GM12878 (cell line): ENCODE results near the gene ACSL1. TPM values are rescaled to one million over a fixed set of nuclear protein-coding genes. Genes with fewer than 3 reads are reported as not detected.

Source experiments
- ATAC-seq: fragments of 200-7000 bp; cut with Tn5 transposase; 3 replicates; pipeline ENCODE4 v1.9.1; 2020; ENCODE audit warnings: mild to moderate bottlenecking, moderate library complexity
- BruUV-seq: library from RNA; stranded (reverse); fragments of 400-500 nt; replicated peaks from 2 replicates; lab custom pipeline; 2021; lab: Mats Ljungman, UMichigan
- CTCF ChIA-PET: fragments of 300-600 bp; sonication (Branson Sonifier 250); formaldehyde crosslinking; extraction: SDS; loops from one replicate; lab custom pipeline; 2021; ENCODE audit warnings: inconsistent platforms; lab: Yijun Ruan, JAX
- POLR2A ChIA-PET: fragments of 350-600 bp; formaldehyde crosslinking; extraction: SDS; loops from one replicate; lab custom pipeline; 2021; ENCODE audit warnings: inconsistent platforms; lab: Charles Lee
- RAD21 ChIA-PET: fragments of 300-600 bp; sonication (Branson Sonifier 250); formaldehyde crosslinking; loops from one replicate; lab custom pipeline; 2023; ENCODE audit warnings: antibody characterized with exemption; ENCODE audit not compliant: unreplicated experiment; lab: Charles Lee
- SMC1A ChIA-PET: fragments of 300-600 bp; sonication (Branson Sonifier 250); formaldehyde crosslinking; loops from one replicate; lab custom pipeline; 2023; ENCODE audit not compliant: unreplicated experiment, uncharacterized antibody; lab: Charles Lee
- DNase-seq: peaks from one replicate; pipeline ENCODE4 v3.0.0-alpha.2; 2011; ENCODE audit warnings: low read depth, low spot score
- FAIRE-seq: peaks from 3 replicates; lab custom pipeline; 2011; peaks lifted over from hg19 to GRCh38; lab: Jason Lieb, UNC
- H2AFZ ChIP-seq: 2 replicates; pipeline ENCODE4 v1.6.0; 2011; ENCODE audit warnings: low read depth, low read length, control low read depth; ENCODE audit not compliant: control insufficient read depth
- H3K27ac ChIP-seq: 2 replicates; pipeline ENCODE4 v1.5.1; 2011; ENCODE audit warnings: control low read depth; ENCODE audit not compliant: control insufficient read depth, insufficient read depth
- H3K27me3 ChIP-seq, 2 experiments: replicated peaks in 1 of 2; 2 replicates each; pipeline versions ENCODE4 v1.6.0 to v1.6.1; 2011; ENCODE audit warnings: low read length in 1 of 2; ENCODE audit not compliant: control insufficient read depth in 2 of 2, insufficient read depth in 2 of 2
- H3K36me3 ChIP-seq, 2 experiments: 2 replicates each; pipeline ENCODE4 v1.5.1; 2011; ENCODE audit warnings: low read length in 1 of 2; ENCODE audit not compliant: control insufficient read depth in 2 of 2, insufficient read depth in 2 of 2
- H3K4me1 ChIP-seq: 2 replicates; pipeline ENCODE4 v1.6.1; 2011; ENCODE audit warnings: mild to moderate bottlenecking, low read length, moderate library complexity, mixed read lengths; ENCODE audit not compliant: control insufficient read depth, insufficient read depth
- H3K4me2 ChIP-seq: 2 replicates; pipeline ENCODE4 v1.6.0; 2011; ENCODE audit warnings: control low read depth; ENCODE audit not compliant: control insufficient read depth, insufficient read depth
- H3K4me3 ChIP-seq: fragments of 200-600 bp; sonication (generic); 2 replicates; pipeline ENCODE4 v1.5.1; 2016
- H3K79me2 ChIP-seq: 2 replicates; pipeline ENCODE4 v1.6.0; 2011; ENCODE audit warnings: low read length; ENCODE audit not compliant: control insufficient read depth, insufficient read depth
- H3K9ac ChIP-seq: 2 replicates; pipeline ENCODE4 v1.8.0; 2011; ENCODE audit warnings: low read length, control low read depth, mixed read lengths; ENCODE audit not compliant: control insufficient read depth, insufficient read depth
- H3K9me3 ChIP-seq: replicated peaks from 3 replicates; pipeline ENCODE4 v1.5.1; 2011; ENCODE audit warnings: mild to moderate bottlenecking, low read length; ENCODE audit not compliant: control insufficient read depth, insufficient read depth
- H4K20me1 ChIP-seq: 2 replicates; pipeline ENCODE4 v1.6.0; 2011; ENCODE audit not compliant: control insufficient read depth, insufficient read depth
- BCL11A ChIP-seq: IDR thresholded peaks from 2 replicates; pipeline ENCODE4 v1.6.1; 2011; ENCODE audit warnings: low read depth, low read length
- FOXM1 ChIP-seq: IDR thresholded peaks from 2 replicates; pipeline ENCODE4 v1.6.1; 2012; ENCODE audit warnings: low read depth, mild to moderate bottlenecking, inconsistent platforms, low read length, moderate library complexity
- NR2C1 ChIP-seq: fragments of 450-650 bp; IDR thresholded peaks from 2 replicates; pipeline ENCODE4 v1.6.1; 2017; ENCODE audit warnings: antibody characterized with exemption, mild to moderate bottlenecking, moderate library complexity
- POLR2AphosphoS5 ChIP-seq: IDR thresholded peaks from 2 replicates; pipeline ENCODE4 v1.6.1; 2011; ENCODE audit warnings: mild to moderate bottlenecking, low read length, inconsistent platforms
- RB1 ChIP-seq: fragments of 450-650 bp; formaldehyde crosslinking; IDR thresholded peaks from 2 replicates; pipeline ENCODE4 v1.6.1; 2017; ENCODE audit warnings: mild to moderate bottlenecking, borderline replicate concordance
- RCOR1 ChIP-seq: conservative IDR thresholded peaks from 2 replicates; pipeline ENCODE4 v1.6.1; 2012; ENCODE audit warnings: low read depth, low read length, improper control_type of control experiment
- SP1 ChIP-seq: IDR thresholded peaks from one replicate; pipeline ENCODE4 v1.6.1; 2011; ENCODE audit warnings: low read depth, low read length
- STAT1 ChIP-seq: fragments of 450-650 bp; conservative IDR thresholded peaks from 2 replicates; pipeline ENCODE4 v1.6.1; 2014; ENCODE audit warnings: antibody characterized with exemption, mild to moderate bottlenecking
- ZNF274 ChIP-seq: IDR thresholded peaks from one replicate; pipeline ENCODE4 v1.8.0; 2011; ENCODE audit not compliant: insufficient read length, insufficient read depth
- WGBS: methylation state at CpG from one replicate; pipeline ENCODE4 v1.1.6; 2016; ENCODE audit warnings: low lambda C conversion rate; ENCODE audit not compliant: insufficient replicate concordance, insufficient coverage; ENCODE audit errors: missing lambda C conversion rate; 5-methylcytosine and 5-hydroxymethylcytosine counted together
- in situ Hi-C: fragments of 300-500 bp; cut with MboI; formaldehyde crosslinking; loops from 9 replicates; pipeline ENCODE4 v1.14.3; 2018; ENCODE audit warnings: mixed read lengths
- intact Hi-C: fragments of 100-400 bp; cut with micrococcal nuclease; formaldehyde crosslinking; loops from one replicate; pipeline ENCODE4 v1.14.2; 2022; ENCODE audit not compliant: unreplicated experiment
- polyA plus RNA-seq, 11 experiments: library from polyadenylated mRNA; depleted of rRNA in 4 of 11; unstranded in 6 of 11; stranded (reverse) in 5 of 11; fragments of >200 nt; fragmentation: Nextera tagmentation in 4 of 11; fragmentation: Illumina TruSeq in 1 of 11; extraction: Ambion mirVana in 4 of 11; extraction: Trizol in 1 of 11; gene quantifications; 1 replicate in 1 of 11; 2 replicates in 10 of 11; pipeline versions ENCODE4 v1.2.1 to v1.2.3, GENCODE V29; 2011 to 2016; ENCODE audit warnings: inconsistent platforms in 2 of 11, missing spikeins in 2 of 11, low read depth in 1 of 11
- total RNA-seq, 4 experiments: library from RNA; depleted of rRNA in 3 of 4; stranded (reverse); fragments of >200 nt in 3 of 4; fragmentation: Illumina TruSeq in 1 of 4; extraction: Trizol in 1 of 4; gene quantifications; 2 replicates each; pipeline versions ENCODE4 v1.2.1 to v1.2.3, GENCODE V29; 2013 to 2021
- TF ChIP-seq, protein P1 (sequence below): fragments of 450-650 bp; IDR thresholded peaks from 2 replicates; pipeline ENCODE4 v1.6.1; 2017; ENCODE audit warnings: mild to moderate bottlenecking
- TF ChIP-seq, protein P2 (sequence below): fragments of 150-350 bp; IDR thresholded peaks from 2 replicates; pipeline ENCODE4 v1.6.1; 2016; ENCODE audit warnings: low read depth, low read length
- TF ChIP-seq, protein P3 (sequence below): IDR thresholded peaks from 2 replicates; pipeline ENCODE4 v1.6.1; 2012; ENCODE audit warnings: mild to moderate bottlenecking, low read depth, low read length
- TF ChIP-seq, protein P4 (sequence below): IDR thresholded peaks from 2 replicates; pipeline ENCODE4 v1.6.1; 2011; ENCODE audit warnings: borderline replicate concordance, low read depth, mild to moderate bottlenecking, moderate library complexity, mixed read lengths, low read length; ENCODE audit not compliant: insufficient read depth; ENCODE audit errors: extremely low read length

ACSL1 gene
- total and polyA plus RNA-seq, 10 of the 15 experiments (the other 5 are each of a cell fraction or from before 2014, with no cell fraction given): 30.7 to 68.1 (median 58.7) TPM

DNA sequence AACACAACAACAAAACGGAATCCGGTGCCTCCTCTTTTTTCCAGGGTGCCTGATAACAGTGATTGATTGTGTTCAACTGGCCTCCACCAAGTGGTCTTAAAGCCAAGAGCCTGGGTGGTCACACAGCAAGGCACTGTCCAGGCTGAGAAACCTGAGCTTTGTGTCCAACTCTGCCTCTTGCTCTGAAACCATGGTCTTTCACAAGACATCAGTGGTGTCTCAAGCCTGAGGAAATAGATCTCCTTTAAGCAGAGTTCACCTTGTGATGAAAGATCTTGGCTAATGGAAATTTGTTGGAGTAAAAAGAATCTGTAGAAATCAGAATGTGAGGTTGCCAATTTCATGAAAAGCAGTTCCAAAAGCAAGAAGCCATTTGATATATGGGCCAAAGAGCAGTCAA lies 47.3 kb upstream of the ACSL1 start (continued):
- TF ChIP-seq, protein P1, sequence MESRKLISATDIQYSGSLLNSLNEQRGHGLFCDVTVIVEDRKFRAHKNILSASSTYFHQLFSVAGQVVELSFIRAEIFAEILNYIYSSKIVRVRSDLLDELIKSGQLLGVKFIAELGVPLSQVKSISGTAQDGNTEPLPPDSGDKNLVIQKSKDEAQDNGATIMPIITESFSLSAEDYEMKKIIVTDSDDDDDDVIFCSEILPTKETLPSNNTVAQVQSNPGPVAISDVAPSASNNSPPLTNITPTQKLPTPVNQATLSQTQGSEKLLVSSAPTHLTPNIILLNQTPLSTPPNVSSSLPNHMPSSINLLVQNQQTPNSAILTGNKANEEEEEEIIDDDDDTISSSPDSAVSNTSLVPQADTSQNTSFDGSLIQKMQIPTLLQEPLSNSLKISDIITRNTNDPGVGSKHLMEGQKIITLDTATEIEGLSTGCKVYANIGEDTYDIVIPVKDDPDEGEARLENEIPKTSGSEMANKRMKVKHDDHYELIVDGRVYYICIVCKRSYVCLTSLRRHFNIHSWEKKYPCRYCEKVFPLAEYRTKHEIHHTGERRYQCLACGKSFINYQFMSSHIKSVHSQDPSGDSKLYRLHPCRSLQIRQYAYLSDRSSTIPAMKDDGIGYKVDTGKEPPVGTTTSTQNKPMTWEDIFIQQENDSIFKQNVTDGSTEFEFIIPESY: no peak

DNA sequence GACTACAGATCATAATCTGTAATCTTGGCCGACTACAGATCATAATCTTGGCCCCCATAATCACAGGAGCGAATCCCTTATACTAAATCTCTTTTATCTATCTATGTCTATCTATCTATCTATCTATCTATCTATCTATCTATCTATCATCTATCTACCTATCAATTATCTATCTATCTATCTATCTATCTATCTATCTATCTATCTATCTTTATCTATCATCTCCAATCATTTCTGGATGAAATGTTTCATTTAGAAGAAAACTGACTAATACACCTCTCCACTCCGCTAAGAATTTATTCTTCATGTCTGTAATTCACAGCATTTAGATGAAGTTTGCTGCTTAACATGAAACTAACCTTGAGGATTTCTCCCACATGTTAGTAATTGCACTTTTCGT lies 45.0 kb upstream of the ACSL1 start:
- POLR2A ChIA-PET: no interaction called here
- TF ChIP-seq POLR2AphosphoS5 (no peak), STAT1 (no peak), SP1 (no peak), RB1 (no peak), NR2C1 (no peak), BCL11A (no peak), FOXM1 (no peak), RCOR1 (no peak), ZNF274 (no peak)
- TF ChIP-seq, protein P2, sequence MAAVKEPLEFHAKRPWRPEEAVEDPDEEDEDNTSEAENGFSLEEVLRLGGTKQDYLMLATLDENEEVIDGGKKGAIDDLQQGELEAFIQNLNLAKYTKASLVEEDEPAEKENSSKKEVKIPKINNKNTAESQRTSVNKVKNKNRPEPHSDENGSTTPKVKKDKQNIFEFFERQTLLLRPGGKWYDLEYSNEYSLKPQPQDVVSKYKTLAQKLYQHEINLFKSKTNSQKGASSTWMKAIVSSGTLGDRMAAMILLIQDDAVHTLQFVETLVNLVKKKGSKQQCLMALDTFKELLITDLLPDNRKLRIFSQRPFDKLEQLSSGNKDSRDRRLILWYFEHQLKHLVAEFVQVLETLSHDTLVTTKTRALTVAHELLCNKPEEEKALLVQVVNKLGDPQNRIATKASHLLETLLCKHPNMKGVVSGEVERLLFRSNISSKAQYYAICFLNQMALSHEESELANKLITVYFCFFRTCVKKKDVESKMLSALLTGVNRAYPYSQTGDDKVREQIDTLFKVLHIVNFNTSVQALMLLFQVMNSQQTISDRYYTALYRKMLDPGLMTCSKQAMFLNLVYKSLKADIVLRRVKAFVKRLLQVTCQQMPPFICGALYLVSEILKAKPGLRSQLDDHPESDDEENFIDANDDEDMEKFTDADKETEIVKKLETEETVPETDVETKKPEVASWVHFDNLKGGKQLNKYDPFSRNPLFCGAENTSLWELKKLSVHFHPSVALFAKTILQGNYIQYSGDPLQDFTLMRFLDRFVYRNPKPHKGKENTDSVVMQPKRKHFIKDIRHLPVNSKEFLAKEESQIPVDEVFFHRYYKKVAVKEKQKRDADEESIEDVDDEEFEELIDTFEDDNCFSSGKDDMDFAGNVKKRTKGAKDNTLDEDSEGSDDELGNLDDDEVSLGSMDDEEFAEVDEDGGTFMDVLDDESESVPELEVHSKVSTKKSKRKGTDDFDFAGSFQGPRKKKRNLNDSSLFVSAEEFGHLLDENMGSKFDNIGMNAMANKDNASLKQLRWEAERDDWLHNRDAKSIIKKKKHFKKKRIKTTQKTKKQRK: no peak
- TF ChIP-seq, protein P3, sequence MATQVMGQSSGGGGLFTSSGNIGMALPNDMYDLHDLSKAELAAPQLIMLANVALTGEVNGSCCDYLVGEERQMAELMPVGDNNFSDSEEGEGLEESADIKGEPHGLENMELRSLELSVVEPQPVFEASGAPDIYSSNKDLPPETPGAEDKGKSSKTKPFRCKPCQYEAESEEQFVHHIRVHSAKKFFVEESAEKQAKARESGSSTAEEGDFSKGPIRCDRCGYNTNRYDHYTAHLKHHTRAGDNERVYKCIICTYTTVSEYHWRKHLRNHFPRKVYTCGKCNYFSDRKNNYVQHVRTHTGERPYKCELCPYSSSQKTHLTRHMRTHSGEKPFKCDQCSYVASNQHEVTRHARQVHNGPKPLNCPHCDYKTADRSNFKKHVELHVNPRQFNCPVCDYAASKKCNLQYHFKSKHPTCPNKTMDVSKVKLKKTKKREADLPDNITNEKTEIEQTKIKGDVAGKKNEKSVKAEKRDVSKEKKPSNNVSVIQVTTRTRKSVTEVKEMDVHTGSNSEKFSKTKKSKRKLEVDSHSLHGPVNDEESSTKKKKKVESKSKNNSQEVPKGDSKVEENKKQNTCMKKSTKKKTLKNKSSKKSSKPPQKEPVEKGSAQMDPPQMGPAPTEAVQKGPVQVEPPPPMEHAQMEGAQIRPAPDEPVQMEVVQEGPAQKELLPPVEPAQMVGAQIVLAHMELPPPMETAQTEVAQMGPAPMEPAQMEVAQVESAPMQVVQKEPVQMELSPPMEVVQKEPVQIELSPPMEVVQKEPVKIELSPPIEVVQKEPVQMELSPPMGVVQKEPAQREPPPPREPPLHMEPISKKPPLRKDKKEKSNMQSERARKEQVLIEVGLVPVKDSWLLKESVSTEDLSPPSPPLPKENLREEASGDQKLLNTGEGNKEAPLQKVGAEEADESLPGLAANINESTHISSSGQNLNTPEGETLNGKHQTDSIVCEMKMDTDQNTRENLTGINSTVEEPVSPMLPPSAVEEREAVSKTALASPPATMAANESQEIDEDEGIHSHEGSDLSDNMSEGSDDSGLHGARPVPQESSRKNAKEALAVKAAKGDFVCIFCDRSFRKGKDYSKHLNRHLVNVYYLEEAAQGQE: no peak
- TF ChIP-seq, protein P4, sequence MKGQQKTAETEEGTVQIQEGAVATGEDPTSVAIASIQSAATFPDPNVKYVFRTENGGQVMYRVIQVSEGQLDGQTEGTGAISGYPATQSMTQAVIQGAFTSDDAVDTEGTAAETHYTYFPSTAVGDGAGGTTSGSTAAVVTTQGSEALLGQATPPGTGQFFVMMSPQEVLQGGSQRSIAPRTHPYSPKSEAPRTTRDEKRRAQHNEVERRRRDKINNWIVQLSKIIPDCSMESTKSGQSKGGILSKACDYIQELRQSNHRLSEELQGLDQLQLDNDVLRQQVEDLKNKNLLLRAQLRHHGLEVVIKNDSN: no peak

More for the DNA sequence above, 45.0 kb upstream of the ACSL1 start:
- WGBS: 48% methylated on average over 4 of the region's 4 CpGs
- BruUV-seq: no TSS peak
- ChIA-PET SMC1A (no interaction called here), CTCF (no interaction called here), RAD21 (no interaction called here)
- Histone ChIP-seq H3K27me3 (no peaks in the 10 kb centered on the region), H3K4me2 (no peak overlapping the region), H3K36me3 (no peaks in the 10 kb centered on the region), H3K4me1 (no peaks in the 10 kb centered on the region), H2AFZ (no peak overlapping the region), H3K9me3 (no peaks in the 10 kb centered on the region), H3K9ac (no peak overlapping the region), H3K79me2 (no peaks in the 10 kb centered on the region), H3K27ac (no peak overlapping the region), H3K4me3 (no peak overlapping the region), H4K20me1 (no peaks in the 10 kb centered on the region)
- intact Hi-C loops (no loop called here), in situ Hi-C loops (no loop called here)
- DNase-seq: no peak
- FAIRE-seq: no peak
- ATAC-seq: no peak
